Hematopoietic multipotent progenitor cell (in vitro differentiated cells): ENCODE data around the gene CSMD2. TPM values are rescaled to one million over a fixed set of nuclear protein-coding genes. Genes with fewer than 3 reads are reported as not detected.
"Not testable (repeated sequence)": the region's sequence is repeated elsewhere in the genome, so short reads cannot be mapped to it uniquely, and the experiment has no call there.

Experiments
- DNase-seq, 3 donors: peaks; one replicate each; pipeline ENCODE4 v3.0.0-alpha.2; 2011 to 2015; ENCODE audit warnings: low read depth in 2 of 3, low spot score in 2 of 3
- total RNA-seq: library from RNA; depleted of rRNA; stranded (reverse); fragments of >200 nt; gene quantifications from one replicate; pipeline ENCODE4 v1.2.3, GENCODE V29; 2012

The CSMD2 gene
- total RNA-seq = not detected

DNA sequence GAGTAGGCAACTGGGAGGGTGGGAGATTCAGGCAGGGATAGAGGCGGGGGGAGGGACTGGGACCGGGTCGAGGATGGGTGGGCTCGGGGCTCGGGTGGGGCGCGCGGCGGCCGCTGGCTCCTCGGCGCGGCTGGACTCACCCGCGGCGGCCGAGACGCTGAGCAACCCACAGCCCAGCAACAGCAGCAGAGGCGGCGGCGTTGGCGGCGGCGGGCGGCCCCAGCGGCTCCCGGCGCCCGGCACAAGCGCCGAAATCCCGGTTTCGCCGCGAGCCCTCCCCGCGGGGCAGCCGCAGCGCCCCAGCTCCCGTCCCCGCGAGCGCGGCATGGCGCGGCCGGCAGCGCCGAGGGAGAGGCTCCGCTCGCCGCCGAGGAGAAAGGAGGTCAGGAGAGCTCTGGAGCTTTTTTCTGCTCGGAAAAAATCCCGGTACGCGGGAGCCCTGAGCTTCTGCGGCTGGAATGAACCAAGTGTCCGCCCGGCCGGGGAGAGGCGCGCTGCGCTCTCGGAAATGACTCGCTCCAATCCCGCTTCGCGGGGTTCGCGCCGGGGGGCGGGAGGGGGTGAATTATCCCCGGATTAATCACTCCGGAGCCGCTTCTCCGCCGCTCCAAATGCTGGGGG lies at the start of gene CSMD2:
CSMD2 (minus strand) TSS at position 460 of the 621 bp plus-strand sequence; CDS start at position 327, 133 bp downstream.
- peak in 1 of 3 donors; percentile 4 for DNase-seq

DNA sequence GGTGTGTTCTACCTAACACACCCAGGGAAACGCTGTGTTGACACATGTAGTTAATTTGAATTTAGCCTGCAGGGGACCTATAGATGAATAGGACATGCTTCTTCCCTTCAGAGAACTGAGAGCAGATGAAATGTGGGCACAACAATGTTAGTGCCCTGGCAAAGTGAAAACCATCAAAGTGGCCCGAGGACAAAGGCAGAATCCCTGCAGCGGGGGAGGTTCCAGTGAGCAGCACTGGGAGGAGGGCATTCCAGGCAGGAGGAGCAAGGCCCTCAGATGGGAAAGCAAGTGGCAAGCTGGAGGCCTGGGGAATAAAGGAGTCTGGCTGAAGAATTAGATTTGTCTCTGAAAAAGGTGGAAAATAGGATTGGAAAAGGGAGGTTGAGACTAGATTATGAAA lies 48.9 kb upstream of the CSMD2 start:
- DNase-seq = no peak

DNA sequence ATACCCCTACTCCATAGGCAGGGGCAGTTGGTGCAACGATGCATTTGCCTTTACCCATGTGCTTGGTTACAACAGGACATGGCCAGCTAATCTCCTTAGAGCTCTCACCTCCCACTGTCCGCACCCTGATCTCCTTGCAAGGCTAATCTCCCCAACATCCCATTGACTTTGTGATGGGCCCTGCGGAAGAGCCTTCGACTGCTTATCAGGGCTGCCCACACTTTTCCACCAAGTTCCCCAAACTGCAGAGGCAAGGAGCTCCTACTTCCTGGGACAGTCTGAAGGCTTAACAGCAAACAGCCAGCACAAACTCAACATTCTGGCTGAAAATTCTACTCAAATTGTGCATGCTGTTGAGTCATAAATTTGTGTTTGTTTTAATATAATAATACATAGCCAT lies 47.6 kb upstream of the CSMD2 start:
- no peak for DNase-seq

DNA sequence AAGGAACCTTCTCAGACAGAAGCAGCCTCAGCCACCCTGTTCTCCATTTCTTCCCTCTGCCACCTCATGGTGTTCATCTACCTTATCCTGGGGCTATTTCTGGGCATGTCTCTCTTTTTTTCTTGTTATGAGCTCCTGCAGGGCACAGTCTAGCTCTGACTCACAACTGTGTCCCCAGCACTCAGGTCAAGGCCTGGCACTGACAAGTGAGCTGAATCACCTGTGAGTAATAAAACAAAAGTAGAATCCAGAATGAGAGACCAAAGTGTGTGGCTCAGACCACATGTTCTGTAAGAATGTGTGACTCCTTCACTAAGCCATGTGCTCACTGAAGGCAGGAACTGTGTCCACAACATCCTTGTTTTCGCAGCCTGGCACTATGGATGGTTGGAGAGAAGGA lies 34.9 kb upstream of the CSMD2 start:
- no peak for DNase-seq

DNA sequence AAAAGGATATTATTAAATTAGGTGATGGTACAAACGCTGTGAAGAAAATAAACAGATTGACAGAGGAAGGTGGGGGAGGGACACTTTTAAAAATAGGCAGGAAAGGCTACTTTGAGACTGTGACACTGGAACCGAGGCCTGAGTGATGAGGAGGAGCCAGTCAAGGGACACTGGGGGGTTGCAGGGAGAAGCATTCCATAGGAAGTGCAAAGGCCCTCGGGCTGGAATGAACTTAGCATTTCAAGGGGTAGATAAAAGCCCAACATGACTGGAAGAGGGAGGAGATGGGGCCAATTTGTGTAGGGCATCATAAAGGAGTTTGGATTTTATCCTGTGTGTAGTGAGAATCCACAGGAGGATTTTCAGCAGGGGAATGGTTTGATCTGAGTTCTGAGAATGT lies 27.6 kb upstream of the CSMD2 start:
- DNase-seq = no peak

DNA sequence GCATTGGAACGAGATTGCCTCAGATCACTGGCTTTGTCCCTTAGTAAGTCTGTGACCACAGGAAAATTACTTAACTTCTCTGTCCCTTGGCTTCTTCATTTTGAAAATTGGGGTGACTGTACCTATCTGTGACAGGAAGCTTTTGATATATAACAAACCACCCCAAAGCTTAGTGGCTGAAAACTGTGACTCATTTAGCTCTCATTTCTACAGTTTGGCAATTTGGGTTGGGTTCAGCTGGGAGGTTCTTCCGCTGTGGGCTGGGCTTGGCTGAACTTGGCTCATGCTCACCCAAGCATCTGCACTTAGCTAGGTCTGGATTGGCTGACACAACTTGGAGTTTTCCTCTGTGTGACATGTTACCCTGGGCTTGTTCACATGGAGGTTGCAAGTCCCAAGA lies 25.7 kb upstream of the CSMD2 start:
- DNase-seq = no peak

DNA sequence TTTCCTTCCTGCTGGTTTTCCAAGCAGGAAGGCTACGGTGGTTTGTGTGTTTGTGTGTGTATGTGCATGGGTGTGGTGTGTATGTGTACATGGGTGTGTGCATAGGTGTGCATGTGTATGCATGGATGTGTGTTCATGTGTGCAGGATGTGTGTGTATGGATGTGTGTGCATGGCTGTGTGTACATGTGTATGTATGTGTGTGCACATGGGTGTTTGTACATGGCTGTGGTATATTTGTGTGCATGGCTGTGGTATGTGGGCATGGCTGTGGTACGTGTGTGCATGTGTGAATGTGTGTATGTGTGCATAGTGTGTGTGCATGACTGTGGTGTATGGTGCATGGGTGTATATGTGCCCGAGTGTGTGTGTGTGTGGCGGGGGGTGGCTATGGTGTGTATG lies 24.0 kb upstream of the CSMD2 start:
- no peak for DNase-seq

DNA sequence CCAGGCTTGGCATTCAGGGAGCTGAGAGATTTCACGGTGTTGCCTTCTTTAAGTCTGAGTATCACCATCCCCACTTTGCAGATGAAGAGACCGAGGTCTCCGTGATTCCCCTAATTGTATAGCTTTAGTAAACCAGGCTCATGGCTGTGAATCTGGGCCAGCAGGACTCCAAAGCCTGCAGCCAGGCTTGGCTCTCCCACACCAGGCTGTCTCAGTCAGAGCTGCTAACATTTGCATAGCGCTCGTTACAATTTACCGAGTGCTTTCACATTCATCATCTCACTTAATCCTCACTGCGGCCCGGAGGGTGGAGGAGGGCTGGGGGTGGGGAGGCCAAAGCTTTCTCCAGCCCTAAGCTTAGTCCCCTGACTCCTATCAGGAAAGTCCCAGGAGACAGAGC lies 23.4 kb upstream of the CSMD2 start:
- DNase-seq = no peak

DNA sequence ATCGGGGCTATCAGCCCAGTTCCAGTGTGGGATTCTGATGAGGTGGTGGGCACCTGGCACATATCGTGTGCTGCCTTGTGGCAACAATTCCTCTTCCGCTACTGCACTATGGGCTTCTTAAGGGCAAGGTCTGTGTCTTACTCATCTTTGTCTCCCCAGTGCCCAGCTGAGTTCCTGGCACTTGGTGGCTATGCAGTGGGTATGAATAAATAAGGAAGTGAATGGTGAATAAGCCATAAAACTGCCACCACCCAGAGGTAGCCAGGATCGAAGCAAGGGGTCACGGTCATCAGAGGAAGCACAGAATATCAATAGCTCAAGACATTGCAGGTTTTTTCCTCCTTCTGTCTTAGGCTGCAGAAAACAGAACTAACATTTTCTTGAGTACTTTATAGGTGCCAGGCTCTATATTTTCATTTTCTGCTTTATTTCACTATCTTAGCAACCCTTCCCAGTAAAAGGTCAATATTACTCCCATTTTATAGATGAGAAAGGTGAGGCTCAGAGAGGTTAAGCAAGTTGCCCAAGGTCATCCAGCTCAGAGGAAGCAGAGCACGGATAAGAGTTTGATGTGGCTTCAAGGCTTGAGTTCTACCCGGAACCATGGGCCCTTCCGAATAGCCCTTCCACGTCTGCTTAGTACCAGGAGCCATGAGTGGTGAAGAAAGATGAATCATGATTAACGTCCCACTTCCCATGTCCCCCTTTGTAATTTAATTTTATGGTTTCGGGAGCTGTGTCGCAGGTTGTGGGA lies 21.9 kb upstream of the CSMD2 start:
- DNase-seq = no peak

DNA sequence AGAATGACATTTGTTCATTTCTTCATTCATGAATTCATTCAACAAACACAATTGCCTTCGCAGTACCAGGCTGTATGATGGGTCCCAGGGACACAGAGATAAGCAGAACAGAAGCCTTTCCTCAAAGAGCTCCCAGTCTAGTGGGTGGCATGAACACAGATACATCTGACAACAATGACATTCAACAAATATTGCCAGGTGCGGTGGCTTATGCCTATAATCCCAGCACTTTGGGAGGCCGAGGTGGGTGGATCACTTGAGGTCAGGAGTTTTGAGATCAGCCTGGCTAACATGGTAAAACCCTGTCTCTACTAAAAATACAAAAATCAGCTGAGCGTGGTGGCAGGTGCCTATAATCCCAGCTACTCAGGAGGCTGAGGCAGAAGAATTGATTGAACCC lies 18.4 kb upstream of the CSMD2 start:
- not testable (repeated sequence) for DNase-seq

DNA sequence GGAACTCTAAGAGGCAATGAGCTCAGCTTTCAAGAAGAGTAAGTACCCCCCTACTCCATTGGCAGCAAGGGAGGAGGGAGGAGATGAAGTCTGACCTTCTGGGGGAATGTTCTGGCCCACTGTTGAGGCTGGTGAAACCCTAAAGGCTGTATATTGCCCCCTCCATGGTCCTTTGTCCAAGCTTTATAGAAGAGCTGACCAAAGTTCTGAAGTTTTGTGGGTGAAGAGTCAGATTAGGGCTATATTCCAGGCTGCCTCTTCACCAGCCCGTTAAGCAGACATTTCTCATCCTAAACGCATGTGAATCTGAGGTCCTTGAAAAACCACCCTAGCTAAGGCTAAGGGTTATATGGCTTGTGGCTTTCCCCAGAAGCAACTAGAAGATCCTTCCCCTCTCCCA lies 13.0 kb upstream of the CSMD2 start:
- no peak for DNase-seq

DNA sequence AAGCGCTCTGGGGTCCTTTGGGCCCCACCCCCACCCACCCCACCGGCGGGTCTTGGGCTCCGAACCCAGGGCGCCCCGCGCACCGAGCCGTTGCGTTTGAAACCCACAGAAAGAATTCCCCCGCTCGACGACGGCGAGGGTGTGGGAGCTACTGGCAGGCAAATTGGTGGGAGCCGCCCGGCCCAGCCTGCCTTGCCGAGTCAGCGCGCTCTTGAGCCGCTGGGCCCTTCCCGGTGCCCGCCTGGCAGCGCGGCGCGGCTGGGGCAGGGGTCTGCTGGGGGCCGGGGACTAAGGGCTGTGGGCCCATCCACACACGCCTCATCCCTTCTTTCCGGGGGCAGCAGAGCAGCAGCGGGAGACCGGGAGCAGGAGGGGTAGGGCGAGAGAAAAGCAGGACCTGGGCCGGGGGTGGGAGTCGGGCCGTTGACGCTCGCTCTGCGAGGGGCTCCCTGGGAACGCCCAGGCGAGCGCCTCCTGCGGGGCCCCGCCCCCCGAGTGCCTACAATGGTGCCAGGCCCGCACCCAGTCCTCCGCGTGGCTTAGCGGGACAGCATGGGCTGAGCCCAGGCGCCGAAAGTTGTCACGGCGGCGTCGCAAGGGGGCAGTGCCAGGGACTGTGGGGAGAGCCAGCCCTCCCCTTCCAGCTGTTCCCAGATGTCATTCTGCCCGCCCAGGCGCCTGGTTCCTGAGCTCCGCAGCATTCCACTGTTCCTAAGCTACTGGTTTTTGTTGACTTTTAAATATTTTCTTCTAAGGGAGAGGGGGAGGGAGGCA lies 12.0 kb upstream of the CSMD2 start, which contains the start of gene C1orf94:
C1orf94 (plus strand) TSS at position 78 of the 774 bp plus-strand sequence. CDS start 883 bp downstream, outside the sequence.
- no peak for DNase-seq

DNA sequence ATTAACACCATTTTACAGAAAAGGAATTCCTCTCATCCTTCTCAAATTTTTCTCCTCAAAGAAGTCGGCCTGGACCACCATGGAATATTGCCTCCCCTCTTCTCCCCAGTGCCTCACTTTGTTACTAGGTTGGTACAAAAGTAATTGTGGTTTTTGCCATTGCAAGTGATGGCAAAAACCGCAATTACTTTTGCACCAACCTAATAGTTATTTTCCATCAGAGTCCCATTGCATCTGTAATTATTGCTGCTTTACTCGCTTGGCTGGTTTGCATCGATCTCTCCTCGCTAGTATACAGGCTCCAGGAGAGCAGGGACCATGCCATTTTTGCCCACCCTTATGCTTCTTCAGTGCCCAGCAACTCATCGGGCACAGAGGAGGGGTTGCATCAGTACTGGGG lies 10.7 kb upstream of the CSMD2 start:
- no peak for DNase-seq

DNA sequence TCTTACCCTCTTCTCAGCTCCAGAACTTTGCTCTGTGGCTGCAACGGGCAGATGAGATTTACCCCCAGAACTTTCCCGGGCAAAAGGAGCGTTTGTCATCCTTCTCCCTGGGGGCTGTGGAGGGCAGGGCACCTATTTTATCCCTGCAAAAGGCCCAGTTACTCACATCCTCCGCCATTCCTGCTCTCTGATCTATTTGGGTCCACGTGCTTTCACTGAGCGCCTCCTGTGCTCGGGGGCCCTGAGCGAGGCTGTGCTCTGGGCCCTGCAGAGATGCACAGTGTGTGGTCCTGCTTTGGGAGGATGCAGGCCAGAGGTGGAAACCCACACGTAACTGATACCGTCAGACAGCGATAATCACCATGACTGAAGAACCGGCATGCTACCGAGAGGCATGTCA lies 2.4 kb upstream of the CSMD2 start:
- DNase-seq = no peak

DNA sequence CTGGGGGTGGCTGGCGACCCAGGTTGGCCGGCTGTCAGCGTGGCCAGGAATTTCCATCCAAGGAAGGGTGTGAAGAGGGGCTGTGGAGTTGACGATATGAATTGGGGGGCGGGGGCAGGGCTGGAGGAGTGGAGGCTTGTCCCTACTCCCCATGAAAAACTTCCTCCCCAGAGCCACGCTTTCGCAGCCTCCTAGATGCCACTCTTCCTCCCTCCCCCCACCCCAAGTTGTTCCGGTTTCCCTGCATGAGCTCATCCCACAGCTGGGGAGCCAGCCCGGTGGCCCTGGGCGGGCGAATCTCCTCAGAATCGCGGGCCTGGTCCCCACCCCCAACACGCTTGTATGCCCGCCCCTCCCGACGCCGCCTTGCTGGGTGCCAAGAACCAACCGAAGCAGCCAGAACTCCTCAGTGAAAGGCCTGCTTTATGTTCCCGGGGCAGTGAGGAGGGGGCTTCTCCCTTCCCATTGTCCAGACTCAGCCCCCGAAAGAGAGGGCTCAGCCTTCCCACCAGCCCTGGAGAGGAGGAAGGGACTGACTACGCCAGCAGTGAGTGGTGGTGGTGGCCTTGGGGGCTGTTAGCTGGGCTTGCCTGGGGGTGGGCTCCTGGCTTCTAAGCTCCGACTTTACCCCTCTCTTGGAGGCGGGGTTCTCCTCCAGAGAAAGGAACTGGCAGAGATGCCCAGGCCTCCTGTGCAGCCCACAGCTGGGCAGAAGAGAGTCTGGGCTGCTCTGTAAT lies 1.8 kb upstream of the CSMD2 start:
- DNase-seq = peak in 1 of 3 donors; percentile 8

DNA sequence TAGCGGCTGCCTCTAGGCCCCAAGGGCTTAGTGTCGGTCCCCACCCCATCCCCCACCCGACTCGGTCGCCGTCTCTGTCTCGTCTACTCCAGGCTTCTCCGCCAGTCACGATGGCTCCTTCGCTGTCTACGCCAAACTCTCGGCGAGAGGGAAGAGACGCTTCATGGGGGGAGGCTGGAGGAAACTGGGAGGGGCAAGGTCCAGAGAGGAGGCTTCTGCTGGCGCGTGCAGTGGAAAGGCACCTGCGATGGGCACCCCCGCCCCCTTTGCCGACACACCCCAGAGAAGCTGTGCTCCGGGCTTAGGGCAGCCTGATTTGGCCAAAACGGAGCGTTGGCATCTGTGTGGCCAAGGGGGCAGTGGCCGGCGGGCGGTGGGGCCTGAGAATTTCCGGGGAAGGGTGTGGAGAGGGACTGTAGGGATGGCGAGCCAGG lies 1.2 kb upstream of the CSMD2 start:
- DNase-seq = no peak

DNA sequence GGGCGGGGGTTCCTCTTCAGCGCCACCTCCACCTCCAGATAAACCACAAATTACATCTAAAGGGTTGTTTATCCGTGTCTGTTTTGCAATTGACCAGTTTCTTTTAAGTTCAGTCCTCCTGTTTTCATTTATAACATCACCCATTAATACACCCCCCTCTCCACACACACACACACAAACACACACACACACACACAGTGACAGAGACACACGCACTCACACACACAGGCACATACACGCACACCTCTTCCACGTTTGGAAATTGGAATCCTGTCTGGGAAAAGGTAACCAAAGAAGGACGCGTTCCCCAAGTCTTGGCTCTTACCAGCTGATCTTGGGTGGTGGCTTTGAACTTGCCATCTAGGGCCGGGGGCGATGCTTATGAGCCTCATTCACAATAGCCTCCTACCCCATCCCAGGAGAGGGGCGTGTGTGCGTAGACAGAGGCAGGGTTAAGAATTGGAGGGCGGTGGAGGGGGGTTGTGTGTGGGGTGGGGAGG lies 442 bp upstream of the CSMD2 start:
- DNase-seq = peak in 1 of 3 donors; percentile 4

DNA sequence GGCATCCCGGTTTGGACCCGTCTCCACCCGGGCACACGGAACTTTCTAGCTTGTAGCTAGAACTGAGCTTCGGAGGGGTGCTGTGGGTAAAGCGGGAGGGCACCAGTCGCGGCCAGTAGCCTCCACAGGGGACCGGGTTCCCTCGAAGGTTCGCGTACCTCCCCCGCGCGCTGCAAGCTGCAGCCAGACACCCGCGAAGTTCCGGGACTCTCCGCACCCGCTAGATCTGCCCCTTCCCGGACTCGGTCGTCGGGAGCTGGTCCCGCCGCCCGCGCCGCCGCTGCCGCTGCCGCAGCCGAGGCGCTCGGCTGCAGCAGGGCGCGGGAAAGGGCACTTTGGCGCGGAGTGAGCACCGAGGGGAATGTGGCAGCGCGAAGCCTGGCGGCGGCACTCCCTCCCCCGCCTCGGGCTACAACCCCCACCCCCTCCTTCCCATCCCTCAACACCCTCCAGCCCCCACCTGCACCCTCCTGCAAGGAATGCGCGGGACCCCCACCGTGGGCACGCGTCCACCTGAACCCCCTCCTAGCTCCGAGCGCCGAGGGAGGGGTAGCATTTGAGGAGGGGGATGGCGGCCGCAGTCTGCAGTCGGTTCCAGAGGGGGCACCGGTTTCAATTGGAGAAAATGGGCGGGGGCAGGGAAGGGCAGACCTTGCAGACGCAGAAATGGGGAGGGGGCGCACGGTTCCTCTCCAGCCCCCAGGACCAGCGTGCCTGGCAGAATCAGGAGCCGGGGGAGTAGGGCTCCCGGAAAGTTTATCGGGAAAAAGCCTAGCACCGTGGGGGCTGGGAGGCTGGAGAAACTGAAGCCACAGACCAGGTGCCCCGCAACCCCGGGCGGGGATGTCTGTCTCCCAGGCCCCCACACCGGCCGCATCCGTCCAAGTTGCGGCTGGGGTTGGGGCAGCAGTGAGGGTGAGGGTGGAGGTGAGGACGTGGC lies 968 bp downstream of the CSMD2 start:
- peak in 1 of 3 donors; percentile 4 for DNase-seq
